K562 (cell line): ENCODE results near the gene SMAD3. TPM values are rescaled to one million over a fixed set of nuclear protein-coding genes. Genes with fewer than 3 reads are reported as not detected.

Experiments used
- ATAC-seq: fragments of 200-7000 bp; cut with Tn5 transposase; 3 replicates; pipeline ENCODE4 v1.9.1; 2020; ENCODE audit warnings: moderate library complexity
- BruUV-seq: library from RNA; stranded (reverse); fragments of 400-500 nt; replicated peaks from 2 replicates; lab custom pipeline; 2021; lab: Mats Ljungman, UMichigan
- CTCF ChIA-PET: fragments of 300-600 bp; formaldehyde crosslinking; extraction: SDS; loops from one replicate; lab custom pipeline; 2021; ENCODE audit warnings: low intra/inter-chr PET ratio; lab: Yijun Ruan, JAX
- POLR2A ChIA-PET: fragments of 300-600, 350-650 bp; sonication (Branson Sonifier 250); formaldehyde crosslinking; extraction: SDS; loops from one replicate; lab custom pipeline; 2021; ENCODE audit warnings: antibody characterized with exemption, inconsistent platforms; lab: Yijun Ruan, JAX
- DNase-seq, 4 experiments: peaks; one replicate each; pipeline versions ENCODE4 v3.0.0 to v3.0.0-alpha.2; 2011 to 2018; ENCODE audit warnings: low spot score in 3 of 4, mixed read lengths in 3 of 4; ENCODE audit errors: extremely low read depth in 1 of 4
- FAIRE-seq: peaks from 2 replicates; lab custom pipeline; 2011; peaks lifted over from hg19 to GRCh38; lab: Jason Lieb, UNC
- H2AFZ ChIP-seq: 2 replicates; pipeline ENCODE4 v1.6.0; 2011; ENCODE audit warnings: low read depth, low read length, control low read depth, inconsistent platforms
- H3K27ac ChIP-seq: fragments of 200-600 bp; 3 replicates; pipeline ENCODE4 v1.8.0; 2011; ENCODE audit warnings: low read depth, mild to moderate bottlenecking, control low read depth, inconsistent platforms, low read length, moderate library complexity, mixed read lengths; ENCODE audit errors: extremely low read depth
- H3K27me3 ChIP-seq, 2 experiments: fragments of 300-600 bp in 1 of 2; 2 replicates in 1 of 2; 3 replicates in 1 of 2; pipeline versions ENCODE4 v1.6.0 to v1.8.0; 2011; ENCODE audit warnings: inconsistent platforms in 2 of 2, low read length in 2 of 2, mild to moderate bottlenecking in 1 of 2, mixed read lengths in 1 of 2, moderate library complexity in 1 of 2; ENCODE audit not compliant: control insufficient read depth in 2 of 2, insufficient read depth in 2 of 2
- H3K36me3 ChIP-seq: fragments of 300-600 bp; 3 replicates; pipeline ENCODE4 v1.8.0; 2011; ENCODE audit warnings: mild to moderate bottlenecking, low read length, inconsistent platforms; ENCODE audit not compliant: control insufficient read depth, insufficient read depth
- H3K4me1 ChIP-seq, 2 experiments: fragments of 200-600 bp in 1 of 2; replicated peaks in 1 of 2; 2 replicates in 1 of 2; 3 replicates in 1 of 2; pipeline versions ENCODE4 v1.5.1 to v1.8.0; 2011; ENCODE audit warnings: inconsistent platforms in 2 of 2, low read length in 2 of 2, mild to moderate bottlenecking in 1 of 2, mixed read lengths in 1 of 2, moderate library complexity in 1 of 2; ENCODE audit not compliant: control insufficient read depth in 2 of 2, insufficient read depth in 2 of 2
- H3K4me2 ChIP-seq: 2 replicates; pipeline ENCODE4 v1.6.1; 2011; ENCODE audit warnings: low read length, control low read depth, inconsistent platforms, mixed read lengths; ENCODE audit not compliant: insufficient read depth
- H3K4me3 ChIP-seq: fragments of 200-600 bp; sonication (generic), shearing (Covaris generic); 2 replicates; pipeline ENCODE4 v1.5.1; 2016; ENCODE audit warnings: control low read depth, inconsistent platforms
- H3K79me2 ChIP-seq: fragments of 200-600 bp; 3 replicates; pipeline ENCODE4 v1.8.0; 2011; ENCODE audit warnings: low read length, inconsistent platforms; ENCODE audit not compliant: control insufficient read depth, insufficient read depth
- H3K9ac ChIP-seq, 2 experiments: 2 replicates each; pipeline versions ENCODE4 v1.6.0 to v1.6.1; 2011; ENCODE audit warnings: low read depth in 2 of 2, low read length in 2 of 2, control low read depth in 1 of 2, inconsistent platforms in 1 of 2, mild to moderate bottlenecking in 1 of 2, mixed read lengths in 1 of 2; ENCODE audit not compliant: insufficient read depth in 1 of 2
- H3K9me1 ChIP-seq: one replicate; pipeline ENCODE4 v1.6.0; 2011; ENCODE audit warnings: inconsistent platforms, mild to moderate bottlenecking, low read length, moderate library complexity; ENCODE audit not compliant: control insufficient read depth, insufficient read depth
- H3K9me3 ChIP-seq: replicated peaks from 2 replicates; pipeline ENCODE4 v1.5.1; 2011; ENCODE audit warnings: low read depth, low read length, inconsistent platforms; ENCODE audit not compliant: control insufficient read depth, insufficient read depth
- H4K20me1 ChIP-seq: replicated peaks from 2 replicates; pipeline ENCODE4 v1.6.1; 2011; ENCODE audit warnings: low read length, inconsistent platforms, mixed read lengths; ENCODE audit not compliant: control insufficient read depth, insufficient read depth
- CBX2 ChIP-seq: fragments of 200-600 bp; sonication (generic); IDR thresholded peaks from one replicate; pipeline ENCODE4 v1.6.1; 2012; ENCODE audit warnings: mild to moderate bottlenecking, low read length, inconsistent platforms; ENCODE audit not compliant: insufficient read depth, poor library complexity, severe bottlenecking
- ESRRB ChIP-seq: fragments of 250-450 bp; sonication (Bioruptor Pico); IDR thresholded peaks from 2 replicates; pipeline ENCODE4 v1.5.0; 2020; ENCODE audit warnings: mild to moderate bottlenecking, moderate library complexity, borderline replicate concordance
- ETV5 ChIP-seq: sonication (generic); formaldehyde crosslinking; IDR thresholded peaks from 2 replicates; pipeline ENCODE4 v1.4.0; 2020; ENCODE audit warnings: low read depth, mild to moderate bottlenecking, missing genetic modification reagents
- FOXJ2 ChIP-seq: fragments of 200-800 bp; sonication (Bioruptor generic); IDR thresholded peaks from 2 replicates; pipeline ENCODE4 v1.6.1; 2016; ENCODE audit warnings: missing genetic modification characterization, missing compliant biosample characterization
- FUS ChIP-seq: fragments of 200-400 bp; formaldehyde crosslinking; optimal IDR thresholded peaks from 2 replicates; pipeline ENCODE3; 2017; ENCODE audit warnings: low read depth, low read length
- KDM1A ChIP-seq, 2 experiments: fragments of 450-650 bp; IDR thresholded peaks; 2 replicates each; pipeline ENCODE4 v1.6.1; 2016; ENCODE audit warnings: mild to moderate bottlenecking in 2 of 2
- MAFK ChIP-seq: IDR thresholded peaks from 2 replicates; pipeline ENCODE4 v1.6.1; 2011; ENCODE audit warnings: low read length, improper control_type of control experiment
- MXI1 ChIP-seq: IDR thresholded peaks from 2 replicates; pipeline ENCODE4 v1.6.1; 2011; ENCODE audit warnings: low read depth, mild to moderate bottlenecking, improper control_type of control experiment, low read length
- NFYB ChIP-seq: IDR thresholded peaks from 2 replicates; pipeline ENCODE4 v1.6.1; 2011; ENCODE audit warnings: mild to moderate bottlenecking, moderate library complexity; ENCODE audit not compliant: insufficient read length; ENCODE audit errors: extremely low read depth
- PHB2 ChIP-seq: fragments of 450-650 bp; IDR thresholded peaks from 2 replicates; pipeline ENCODE4 v1.6.1; 2017; ENCODE audit warnings: low read depth
- PRPF4 ChIP-seq: fragments of 200-400 bp; formaldehyde crosslinking; IDR thresholded peaks from one replicate; pipeline ENCODE4 v1.6.1; 2017; ENCODE audit warnings: low read length, low read depth, mild to moderate bottlenecking; ENCODE audit not compliant: insufficient read depth, poor library complexity, severe bottlenecking
- RAD51 ChIP-seq: fragments of 450-650 bp; IDR thresholded peaks from 2 replicates; pipeline ENCODE4 v1.7.1; 2016; ENCODE audit warnings: low read depth, mild to moderate bottlenecking, borderline replicate concordance
- RB1 ChIP-seq: fragments of 450-650 bp; IDR thresholded peaks from 2 replicates; pipeline ENCODE4 v1.6.1; 2017; ENCODE audit warnings: low read depth, mild to moderate bottlenecking
- RBM25 ChIP-seq: fragments of 200-400 bp; formaldehyde crosslinking; IDR thresholded peaks from 2 replicates; pipeline ENCODE4 v1.6.1; 2018; ENCODE audit warnings: low read length, low read depth, moderate library complexity; ENCODE audit not compliant: severe bottlenecking
- RBM34 ChIP-seq: fragments of 200-400 bp; formaldehyde crosslinking; IDR thresholded peaks from 2 replicates; pipeline ENCODE4 v1.6.1; 2018; ENCODE audit warnings: low read length, borderline replicate concordance; ENCODE audit not compliant: insufficient read depth
- ZFX ChIP-seq: sonication (generic); formaldehyde crosslinking; IDR thresholded peaks from 2 replicates; pipeline ENCODE4 v1.8.0; 2022; ENCODE audit warnings: mild to moderate bottlenecking, missing genetic modification reagents, moderate library complexity
- ZNF316 ChIP-seq: fragments of 450-650 bp; IDR thresholded peaks from 2 replicates; pipeline ENCODE4 v1.6.1; 2016
- ZNF707 ChIP-seq: fragments of 250-450 bp; sonication (Bioruptor Pico); conservative IDR thresholded peaks from 2 replicates; pipeline ENCODE4 v1.8.0; 2022; ENCODE audit warnings: inconsistent platforms, mild to moderate bottlenecking, moderate library complexity
- WGBS: fragments of 100-300 bp; shearing (Covaris generic); methylation state at CpG from one replicate; pipeline ENCODE4 v1.1.6; 2016; ENCODE audit warnings: low coverage, mixed read lengths; ENCODE audit not compliant: insufficient coverage; ENCODE audit errors: missing lambda C conversion rate; 5-methylcytosine and 5-hydroxymethylcytosine counted together
- in situ Hi-C: fragments of 300-500 bp; cut with MboI; formaldehyde crosslinking; loops from 4 replicates; pipeline ENCODE4 v1.15.0; 2018; ENCODE audit warnings: inconsistent platforms, mixed read lengths
- intact Hi-C: fragments of 100-400 bp; cut with micrococcal nuclease; formaldehyde crosslinking; loops from 2 replicates; pipeline ENCODE4 v1.14.2; 2022
- polyA plus RNA-seq, 8 experiments: library from polyadenylated mRNA; depleted of rRNA in 4 of 8; stranded (reverse) in 5 of 8; unstranded in 3 of 8; fragments of >200 nt; fragmentation: Nextera tagmentation in 2 of 8; fragmentation: Illumina TruSeq in 1 of 8; extraction: Ambion mirVana in 2 of 8; extraction: Trizol in 1 of 8; gene quantifications; 2 replicates each; pipeline versions ENCODE4 v1.2.1 to v1.2.3, GENCODE V29; 2011 to 2014; ENCODE audit warnings: inconsistent platforms in 1 of 8, missing spikeins in 1 of 8
- total RNA-seq, 7 experiments: library from RNA; depleted of rRNA in 6 of 7; stranded (reverse); fragments of >200 nt in 6 of 7; fragmentation: Illumina TruSeq in 2 of 7; extraction: Trizol in 2 of 7; gene quantifications; 2 replicates each; pipeline versions ENCODE4 v1.2.1 to v1.2.3, GENCODE V29; 2011 to 2021; ENCODE audit warnings: low replicate concordance in 1 of 7
- TF ChIP-seq, protein P1 (sequence below): fragments of 450-650 bp; formaldehyde crosslinking; IDR thresholded peaks from 2 replicates; pipeline ENCODE4 v1.4.0; 2020; ENCODE audit warnings: mild to moderate bottlenecking, moderate library complexity

The SMAD3 gene
- total and polyA plus RNA-seq, 9 of the 15 experiments (the other 6 are each of a cell fraction or from before 2014, with no cell fraction given): 4.3 to 39.2 (median 11.1) TPM

DNA sequence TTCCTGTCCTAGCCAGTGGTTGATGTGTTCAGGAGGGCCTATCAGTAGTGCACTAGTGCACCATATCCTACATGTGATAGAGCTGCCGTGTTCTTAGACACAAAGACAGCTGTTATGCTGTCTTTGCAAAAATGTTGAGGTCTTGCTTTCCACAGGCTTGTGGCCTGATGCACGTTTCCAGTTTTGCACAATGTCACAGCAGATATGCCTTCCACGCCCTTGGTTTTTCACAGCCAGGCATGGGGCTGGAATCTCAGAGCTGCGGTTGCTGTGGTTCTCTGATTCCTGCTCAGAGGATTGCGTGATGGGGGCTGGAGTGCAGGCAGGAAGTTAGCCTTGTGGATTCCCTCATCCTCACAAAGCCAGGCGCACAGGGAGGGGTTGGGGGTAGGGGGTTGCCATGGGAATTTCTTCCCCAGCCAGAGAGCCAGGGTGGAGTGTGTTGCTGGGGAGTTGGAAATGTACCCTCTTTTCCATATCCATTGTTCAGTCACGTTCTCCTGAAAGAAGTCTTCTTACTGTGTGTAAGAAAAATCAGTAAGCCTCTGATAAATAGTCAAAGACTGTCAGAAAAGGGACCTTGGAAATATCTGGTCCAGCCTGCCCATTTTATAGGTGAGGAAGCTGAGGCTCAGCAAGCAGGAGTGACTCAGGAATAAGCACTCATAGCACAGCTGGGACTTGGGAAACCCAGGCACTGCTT lies 79.4 kb downstream of the SMAD3 start:
- FAIRE-seq (no peak), DNase-seq (no peak), ATAC-seq (no peak)
- no TSS peak for BruUV-seq
- 59% methylated on average over 7 of the region's 7 CpGs for WGBS
- intact Hi-C loops: no loop called here
- Histone ChIP-seq H3K36me3 (no peaks in the 10 kb centered on the region), H3K4me2 (no peak overlapping the region), H4K20me1 (peaks cover 48% of the 10 kb centered on the region), H3K9me3 (no peaks in the 10 kb centered on the region), H3K27me3 (no peaks in the 10 kb centered on the region), H3K9me1 (no peaks in the 10 kb centered on the region), H3K79me2 (peaks cover 13% of the 10 kb centered on the region; the same call in 2 of the 3 replicates), H3K4me1 (peaks cover 5 to 10% of the 10 kb centered on the region in 2 experiments), H3K27ac (no peak overlapping the region), H2AFZ (no peak overlapping the region), H3K9ac (peak overlapping the region in 1 of 2 experiments; percentile 80; a peak in 2 of 4 replicates), H3K4me3 (no peak overlapping the region)
- in situ Hi-C loops: no loop called here
- POLR2A ChIA-PET: interaction anchor here (0.6 kb wide), 1 partner anchor 290 kb away, joined by 3 read pairs; no protein-coding TSS in a partner anchor
- TF ChIP-seq ZNF707: no peak
- TF ChIP-seq, protein P1, sequence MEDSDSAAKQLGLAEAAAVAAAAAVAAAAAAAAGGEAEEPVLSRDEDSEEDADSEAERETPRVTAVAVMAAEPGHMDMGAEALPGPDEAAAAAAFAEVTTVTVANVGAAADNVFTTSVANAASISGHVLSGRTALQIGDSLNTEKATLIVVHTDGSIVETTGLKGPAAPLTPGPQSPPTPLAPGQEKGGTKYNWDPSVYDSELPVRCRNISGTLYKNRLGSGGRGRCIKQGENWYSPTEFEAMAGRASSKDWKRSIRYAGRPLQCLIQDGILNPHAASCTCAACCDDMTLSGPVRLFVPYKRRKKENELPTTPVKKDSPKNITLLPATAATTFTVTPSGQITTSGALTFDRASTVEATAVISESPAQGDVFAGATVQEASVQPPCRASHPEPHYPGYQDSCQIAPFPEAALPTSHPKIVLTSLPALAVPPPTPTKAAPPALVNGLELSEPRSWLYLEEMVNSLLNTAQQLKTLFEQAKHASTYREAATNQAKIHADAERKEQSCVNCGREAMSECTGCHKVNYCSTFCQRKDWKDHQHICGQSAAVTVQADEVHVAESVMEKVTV (CRISPR knock-in tag): no peak
- TF ChIP-seq KDM1A (IDR thresholded peaks at IDR 0.05): 0 out of 4 replicates have a peak, but pooled peaks have one; percentile 20 to 31
- TF ChIP-seq ESRRB (CRISPR knock-in tag): no peak
- no peak for TF ChIP-seq MAFK
- TF ChIP-seq ZNF316: 0 out of 2 replicates have a peak, but pooled peaks have one; percentile 4
- TF ChIP-seq MXI1: no peak
- no peak for TF ChIP-seq NFYB
- no peak for TF ChIP-seq RAD51
- peak; percentile 62 for TF ChIP-seq RBM25
- TF ChIP-seq CBX2: no peak
- TF ChIP-seq FOXJ2: no peak
- no peak for TF ChIP-seq RB1
- TF ChIP-seq FUS: no peak
- TF ChIP-seq ETV5: no peak
- TF ChIP-seq ZFX: no peak
- no peak for TF ChIP-seq PRPF4
- TF ChIP-seq PHB2: no peak
- TF ChIP-seq RBM34: no peak
- CTCF ChIA-PET: no interaction called here
